ENCODE measurements around the gene SCN4A. TPM values are rescaled to one million over a fixed set of nuclear protein-coding genes. Genes with fewer than 3 reads are reported as not detected.

The SCN4A gene
- total RNA-seq, 1 donor from 2014 or later, result 0.78 TPM

DNA sequence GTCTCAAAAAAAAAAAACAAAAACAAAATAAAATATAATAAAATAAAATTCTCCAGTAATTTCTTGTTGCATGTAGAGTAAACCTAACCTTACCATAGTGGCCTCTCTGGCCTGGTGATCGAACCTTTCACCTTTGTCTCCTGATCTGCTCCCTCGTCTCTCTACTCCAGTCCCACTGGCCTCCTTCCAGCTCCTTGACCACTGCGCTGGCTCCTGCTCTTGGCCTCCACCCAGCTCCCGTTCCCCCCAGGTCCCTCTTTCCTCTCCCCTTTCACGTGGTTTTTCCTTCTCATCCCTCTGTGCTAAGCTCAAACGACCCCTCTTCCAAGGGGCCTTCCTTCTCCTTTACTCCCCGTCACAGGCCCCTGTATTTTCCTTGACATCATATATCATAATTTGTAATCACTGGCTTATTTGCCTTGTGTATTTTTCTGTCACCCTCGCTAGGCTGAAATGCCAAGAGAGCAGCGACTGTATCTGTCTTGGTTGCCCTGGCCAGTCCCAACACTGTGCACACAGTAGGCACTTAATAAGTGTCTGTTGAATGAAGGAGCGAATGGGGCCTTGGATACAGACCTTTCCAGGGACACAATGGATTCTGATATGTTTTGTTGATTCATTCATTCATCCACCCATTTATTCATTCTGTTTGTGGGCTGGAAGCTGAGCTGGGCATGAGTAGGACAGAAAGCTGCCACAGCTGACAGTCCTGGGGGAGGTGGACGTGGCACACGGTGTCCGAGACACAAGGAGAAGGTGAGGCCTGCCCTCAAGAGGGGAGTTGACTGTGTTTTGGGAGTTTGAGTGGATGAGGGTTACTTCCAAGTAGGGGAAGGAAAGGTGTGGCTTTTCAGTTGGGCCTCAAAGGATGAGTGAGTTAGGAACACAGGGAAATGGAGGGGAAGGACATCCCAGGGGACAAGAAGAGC is 5.8 kb upstream of the SCN4A start:
- TF ChIP-seq, protein P1, sequence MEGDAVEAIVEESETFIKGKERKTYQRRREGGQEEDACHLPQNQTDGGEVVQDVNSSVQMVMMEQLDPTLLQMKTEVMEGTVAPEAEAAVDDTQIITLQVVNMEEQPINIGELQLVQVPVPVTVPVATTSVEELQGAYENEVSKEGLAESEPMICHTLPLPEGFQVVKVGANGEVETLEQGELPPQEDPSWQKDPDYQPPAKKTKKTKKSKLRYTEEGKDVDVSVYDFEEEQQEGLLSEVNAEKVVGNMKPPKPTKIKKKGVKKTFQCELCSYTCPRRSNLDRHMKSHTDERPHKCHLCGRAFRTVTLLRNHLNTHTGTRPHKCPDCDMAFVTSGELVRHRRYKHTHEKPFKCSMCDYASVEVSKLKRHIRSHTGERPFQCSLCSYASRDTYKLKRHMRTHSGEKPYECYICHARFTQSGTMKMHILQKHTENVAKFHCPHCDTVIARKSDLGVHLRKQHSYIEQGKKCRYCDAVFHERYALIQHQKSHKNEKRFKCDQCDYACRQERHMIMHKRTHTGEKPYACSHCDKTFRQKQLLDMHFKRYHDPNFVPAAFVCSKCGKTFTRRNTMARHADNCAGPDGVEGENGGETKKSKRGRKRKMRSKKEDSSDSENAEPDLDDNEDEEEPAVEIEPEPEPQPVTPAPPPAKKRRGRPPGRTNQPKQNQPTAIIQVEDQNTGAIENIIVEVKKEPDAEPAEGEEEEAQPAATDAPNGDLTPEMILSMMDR (IDR thresholded peaks at IDR 0.05), result no peak
- CTCF ChIA-PET, result interaction anchor here (1.0 to 1.1 kb wide), 2 partner anchors 12 to 59 kb away, joined by 3 to 4 read pairs; no protein-coding TSS in a partner anchor
- H3K4me3 Mint-ChIP-seq, result no peak overlapping the region
- peaks cover 10% of the 10 kb centered on the region for H3K9me3 Mint-ChIP-seq
- DNase-seq (no peak), ATAC-seq (ENCODE audit: low read depth) (no peak)
- H3K36me3 Mint-ChIP-seq (ENCODE audit: low read depth), result no peaks in the 10 kb centered on the region
- POLR2A ChIA-PET, result interaction anchor here (0.7 to 1.0 kb wide), 3 partner anchors 15 to 26 kb away, joined by 3 to 5 read pairs (median 3); no protein-coding TSS in a partner anchor
- peaks cover 15% of the 10 kb centered on the region for H3K27me3 Mint-ChIP-seq
- peaks cover 4% of the 10 kb centered on the region for H3K4me1 Mint-ChIP-seq
- intact Hi-C loops (cut with micrococcal nuclease), result no loop called here
- no peak overlapping the region for H3K27ac Mint-ChIP-seq

DNA sequence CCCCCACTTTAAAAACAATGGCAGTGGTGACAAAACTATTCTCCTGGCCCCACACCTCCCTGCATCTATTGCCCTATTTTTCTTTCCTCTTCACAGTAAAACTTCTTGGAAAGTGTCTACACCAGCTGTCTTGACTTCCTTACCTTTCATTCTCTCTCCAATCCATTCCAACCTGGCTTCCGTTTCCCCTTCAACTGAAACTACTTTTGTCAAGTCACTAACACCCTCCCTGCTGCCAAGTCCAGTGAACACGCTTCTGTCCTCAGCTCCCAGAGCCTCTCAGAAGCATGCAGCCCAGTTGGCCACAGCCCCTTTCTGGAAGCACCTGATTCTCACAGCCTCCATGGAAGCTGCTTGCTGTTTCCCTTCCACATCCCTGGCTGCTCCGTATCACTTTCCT is 4.0 kb upstream of the SCN4A start:
- Mint-ChIP-seq H3K4me3 (no peak overlapping the region), H3K9me3 (peaks cover 1% of the 10 kb centered on the region), H3K27ac (no peak overlapping the region), H3K27me3 (peaks cover 24% of the 10 kb centered on the region), H3K4me1 (peaks cover 4% of the 10 kb centered on the region), H3K36me3 (ENCODE audit: low read depth) (no peaks in the 10 kb centered on the region)
- POLR2A ChIA-PET, result no interaction called here
- TF ChIP-seq, protein P1 (IDR thresholded peaks at IDR 0.05), result no peak
- CTCF ChIA-PET, result interaction anchor here (1.5 kb wide), 1 partner anchor 157 kb away, joined by 3 read pairs; no protein-coding TSS in a partner anchor
- no peak for DNase-seq
- intact Hi-C loops (cut with micrococcal nuclease), result no loop called here
- ATAC-seq (ENCODE audit: low read depth), result no peak

- TF ChIP-seq, protein P1 (IDR thresholded peaks at IDR 0.05), result no peak
- ATAC-seq (ENCODE audit: low read depth) (no peak), DNase-seq (no peak)
- POLR2A ChIA-PET, result interaction anchor here (0.6 to 1.5 kb wide), 4 partner anchors 10 to 170 kb away, joined by 3 to 5 read pairs (median 3); no protein-coding TSS in a partner anchor
- no peak overlapping the region for H3K27ac Mint-ChIP-seq
- CTCF ChIA-PET, result interaction anchor here (1.0 kb wide), 1 partner anchor 72 kb away, joined by 6 read pairs; no protein-coding TSS in a partner anchor
- no peaks in the 10 kb centered on the region for H3K9me3 Mint-ChIP-seq
- no peaks in the 10 kb centered on the region for H3K36me3 Mint-ChIP-seq (ENCODE audit: low read depth)
- peaks cover 24% of the 10 kb centered on the region for H3K27me3 Mint-ChIP-seq
- intact Hi-C loops (cut with micrococcal nuclease), result no loop called here
- H3K4me1 Mint-ChIP-seq, result peaks cover 4% of the 10 kb centered on the region
- H3K4me3 Mint-ChIP-seq, result no peak overlapping the region
Measured at GRCh38 chr17:63975541-63976092, 2.9 kb upstream of the SCN4A start.

DNA sequence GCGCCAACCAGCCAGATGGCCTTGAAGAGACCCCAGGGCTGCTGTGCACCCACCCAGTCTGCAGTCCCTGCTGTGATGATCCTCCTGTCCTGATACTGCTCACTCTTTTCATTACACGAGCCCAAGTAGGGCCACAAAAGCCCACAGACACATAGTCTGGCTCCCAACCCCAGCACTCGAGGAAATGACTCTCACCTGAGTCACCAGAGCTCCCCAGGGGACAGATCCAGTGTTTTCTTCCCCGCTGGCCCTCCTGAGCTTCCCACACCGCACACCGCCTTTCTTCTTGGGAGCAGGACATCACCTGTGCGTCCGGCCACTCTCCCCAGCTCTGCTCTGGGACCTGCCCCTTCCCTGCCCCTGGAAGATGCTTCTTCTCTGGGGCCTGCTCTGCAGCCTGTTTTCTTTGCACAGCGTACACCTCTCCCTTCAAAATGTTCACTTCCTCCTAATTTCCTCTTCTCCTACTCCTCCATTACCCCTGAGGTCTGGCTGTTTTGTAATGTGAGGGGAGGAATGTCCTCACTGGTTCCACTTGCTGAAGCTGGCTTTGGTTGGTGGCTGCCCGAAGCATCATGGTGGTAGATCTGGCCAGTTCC is 2.0 kb upstream of the SCN4A start:
- ChIA-PET POLR2A (interaction anchor here (1.5 kb wide), 1 partner anchor 171 kb away, joined by 5 read pairs; no protein-coding TSS in a partner anchor), CTCF (interaction anchor here (1.0 kb wide), 1 partner anchor 71 kb away, joined by 6 read pairs; no protein-coding TSS in a partner anchor)
- H3K4me1 Mint-ChIP-seq, result peaks cover 4% of the 10 kb centered on the region
- H3K4me3 Mint-ChIP-seq, result no peak overlapping the region
- DNase-seq (no peak), ATAC-seq (ENCODE audit: low read depth) (no peak)
- H3K27me3 Mint-ChIP-seq, result peaks cover 24% of the 10 kb centered on the region
- H3K9me3 Mint-ChIP-seq, result no peaks in the 10 kb centered on the region
- intact Hi-C loops (cut with micrococcal nuclease), result no loop called here
- H3K27ac Mint-ChIP-seq, result no peak overlapping the region
- H3K36me3 Mint-ChIP-seq (ENCODE audit: low read depth), result no peaks in the 10 kb centered on the region
- TF ChIP-seq, protein P1 (IDR thresholded peaks at IDR 0.05), result no peak
